OCI-LY7 (cell line): ENCODE results near the gene ARSD. TPM values are rescaled to one million over a fixed set of nuclear protein-coding genes. Genes with fewer than 3 reads are reported as not detected.

ENCODE experiments used
- BruUV-seq: library from RNA; stranded (reverse); fragments of 400-500 nt; replicated peaks from 2 replicates; lab custom pipeline; 2021; lab: Mats Ljungman, UMichigan
- CTCF ChIA-PET: fragments of 300-600 bp; sonication (Branson Sonifier 250); formaldehyde crosslinking; loops from one replicate; lab custom pipeline; 2022; ENCODE audit warnings: antibody characterized with exemption; ENCODE audit not compliant: unreplicated experiment; lab: Charles Lee
- POLR2A ChIA-PET: fragments of 300-600 bp; sonication (Branson Sonifier 250); formaldehyde crosslinking; loops from one replicate; lab custom pipeline; 2022; ENCODE audit warnings: antibody characterized with exemption; lab: Charles Lee
- DNase-seq: peaks from one replicate; pipeline ENCODE4 v3.0.0-alpha.2; 2015; ENCODE audit warnings: low spot score
- H2AFZ ChIP-seq: fragments of 200-600 bp; sonication (generic), shearing (Covaris generic); 2 replicates; pipeline ENCODE4 v1.6.1; 2014; ENCODE audit warnings: mild to moderate bottlenecking, antibody characterized with exemption, low read length, moderate library complexity
- H3K27ac ChIP-seq: fragments of 200-600 bp; sonication (generic); 2 replicates; pipeline ENCODE4 v1.5.1; 2014; ENCODE audit warnings: mixed run types, low read depth, mild to moderate bottlenecking, moderate library complexity, low read length, inconsistent platforms; ENCODE audit not compliant: poor library complexity, severe bottlenecking
- H3K36me3 ChIP-seq: fragments of 200-600 bp; sonication (generic); 2 replicates; pipeline ENCODE4 v1.6.1; 2014; ENCODE audit warnings: mild to moderate bottlenecking, antibody characterized with exemption, low read length, moderate library complexity, mixed read lengths; ENCODE audit not compliant: insufficient read depth
- H3K4me1 ChIP-seq: fragments of 200-600 bp; sonication (generic); 2 replicates; pipeline ENCODE4 v1.5.1; 2014; ENCODE audit warnings: mild to moderate bottlenecking, low read length; ENCODE audit not compliant: insufficient read depth, poor library complexity, severe bottlenecking
- H3K4me2 ChIP-seq: fragments of 200-600 bp; sonication (generic); 2 replicates; pipeline ENCODE4 v1.6.1; 2014; ENCODE audit warnings: mild to moderate bottlenecking, low read length
- H3K4me3 ChIP-seq: fragments of 200-600 bp; sonication (generic); 2 replicates; pipeline ENCODE4 v1.5.1; 2014; ENCODE audit warnings: mild to moderate bottlenecking, low read depth, low read length; ENCODE audit not compliant: poor library complexity, severe bottlenecking
- H3K79me2 ChIP-seq: fragments of 200-600 bp; sonication (generic); 2 replicates; pipeline ENCODE4 v1.6.1; 2016; ENCODE audit warnings: low read depth, mild to moderate bottlenecking, low read length, moderate library complexity, mixed read lengths; ENCODE audit not compliant: insufficient read depth
- H3K9me2 ChIP-seq: fragments of 200-600 bp; sonication (generic); 2 replicates; pipeline ENCODE4 v1.6.1; 2016; ENCODE audit warnings: mild to moderate bottlenecking, low read length, mixed read lengths; ENCODE audit not compliant: insufficient read depth
- H3K9me3 ChIP-seq: fragments of 200-600 bp; sonication (generic); 2 replicates; pipeline ENCODE4 v1.6.1; 2014; ENCODE audit warnings: mild to moderate bottlenecking, mixed run types, low read length, mixed read lengths
- H4K20me1 ChIP-seq: fragments of 200-600 bp; sonication (generic); 2 replicates; pipeline ENCODE4 v1.6.1; 2014; ENCODE audit warnings: mild to moderate bottlenecking, antibody characterized with exemption, low read length, moderate library complexity, mixed read lengths; ENCODE audit not compliant: insufficient read depth
- CTCF ChIP-seq: fragments of 200-600 bp; sonication (generic); conservative IDR thresholded peaks from 2 replicates; pipeline ENCODE4 v1.5.1; 2014; ENCODE audit warnings: mild to moderate bottlenecking, antibody characterized with exemption, low read length, moderate library complexity, mixed read lengths
- EZH2phosphoT487 ChIP-seq: fragments of 200-600 bp; sonication (generic); IDR thresholded peaks from 2 replicates; pipeline ENCODE4 v1.6.1; 2018; ENCODE audit warnings: low read depth, borderline replicate concordance, mild to moderate bottlenecking, mixed run types, antibody characterized with exemption, low read length, moderate library complexity, mixed read lengths
- intact Hi-C: fragments of 100-400 bp; cut with micrococcal nuclease; formaldehyde crosslinking; loops from one replicate; pipeline ENCODE4 v1.10.0; 2022; ENCODE audit not compliant: unreplicated experiment
- total RNA-seq, 2 experiments: library from RNA; depleted of rRNA in 1 of 2; stranded (reverse); fragments of >200 nt in 1 of 2; shearing (Covaris generic) in 1 of 2; gene quantifications; 2 replicates each; pipeline ENCODE4 v1.2.3, GENCODE V29; 2014 to 2022

The ARSD gene
- total RNA-seq, 2 experiments from 2014 or later: not detected

GRCh38 chrX:2902841-2903240 is 26.3 kb downstream of the ARSD start:
- H3K36me3 ChIP-seq: no peaks in the 10 kb centered on the region
- no peaks in the 10 kb centered on the region for H3K9me2 ChIP-seq
- no peak overlapping the region for H3K4me3 ChIP-seq
- H3K9me3 ChIP-seq: no peaks in the 10 kb centered on the region
- H4K20me1 ChIP-seq: no peaks in the 10 kb centered on the region
- no peak for TF ChIP-seq EZH2phosphoT487
- no peak for TF ChIP-seq CTCF
- no peaks in the 10 kb centered on the region for H3K79me2 ChIP-seq
- no peaks in the 10 kb centered on the region for H3K4me1 ChIP-seq
- ChIA-PET CTCF (no interaction called here), POLR2A (no interaction called here)
- no peak for DNase-seq
- H3K27ac ChIP-seq: no peak overlapping the region
- no peak overlapping the region for H3K4me2 ChIP-seq
- intact Hi-C loops: no loop called here
- no TSS peak for BruUV-seq
- no peak overlapping the region for H2AFZ ChIP-seq

- no peaks in the 10 kb centered on the region for H3K36me3 ChIP-seq
- H3K4me3 ChIP-seq: no peak overlapping the region
- POLR2A ChIA-PET: no interaction called here
- no peaks in the 10 kb centered on the region for H4K20me1 ChIP-seq
- no peaks in the 10 kb centered on the region for H3K9me2 ChIP-seq
- intact Hi-C loops: no loop called here
- no peak overlapping the region for H3K27ac ChIP-seq
- CTCF ChIA-PET: no interaction called here
- TF ChIP-seq EZH2phosphoT487 (no peak), CTCF (no peak)
- DNase-seq: no peak
- no TSS peak for BruUV-seq
- H3K9me3 ChIP-seq: no peaks in the 10 kb centered on the region
- no peak overlapping the region for H3K4me2 ChIP-seq
- no peaks in the 10 kb centered on the region for H3K4me1 ChIP-seq
- H2AFZ ChIP-seq: no peak overlapping the region
- H3K79me2 ChIP-seq: no peaks in the 10 kb centered on the region
Observed at GRCh38 chrX:2901367-2902036, 27.6 kb downstream of the ARSD start.

DNA sequence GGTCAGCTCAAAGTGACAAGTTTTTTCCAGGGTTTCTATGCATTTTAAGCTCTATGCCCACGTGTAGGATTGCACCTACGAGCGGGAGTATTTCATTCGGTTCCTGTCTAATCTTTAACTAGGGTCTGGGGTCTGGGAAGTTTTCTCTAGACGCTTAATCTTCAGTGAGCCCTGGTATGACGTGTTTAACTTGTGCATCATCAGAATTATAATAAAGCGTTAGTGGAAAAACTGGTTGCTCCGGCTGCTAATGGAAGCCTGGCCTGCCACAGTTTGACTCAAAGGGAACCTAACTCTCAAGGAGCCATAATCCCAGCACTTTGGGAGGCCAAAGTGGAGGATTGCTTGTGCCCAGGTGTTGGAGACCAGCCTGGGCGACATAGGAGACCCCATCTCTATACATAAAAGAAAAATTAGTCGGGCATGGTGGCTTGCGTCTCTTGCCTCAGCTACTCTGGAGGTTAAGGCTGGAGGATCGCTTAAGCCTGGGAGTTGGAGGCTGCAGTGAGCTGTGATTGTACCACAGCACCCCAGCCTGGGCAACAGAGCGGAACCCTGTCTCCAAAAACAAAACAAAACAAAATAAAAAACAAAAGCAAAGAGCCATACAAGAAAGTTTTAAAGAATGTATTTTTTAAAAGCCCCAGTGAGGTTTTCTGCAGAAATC is 30.2 kb downstream of the ARSD start:
- intact Hi-C loops: no loop called here
- no peak overlapping the region for H3K27ac ChIP-seq

More for the DNA sequence above, 30.2 kb downstream of the ARSD start:
- ChIA-PET CTCF (no interaction called here), POLR2A (no interaction called here)
- BruUV-seq: no TSS peak
- no peaks in the 10 kb centered on the region for H3K36me3 ChIP-seq
- H3K79me2 ChIP-seq: no peaks in the 10 kb centered on the region
- no peaks in the 10 kb centered on the region for H4K20me1 ChIP-seq
- no peaks in the 10 kb centered on the region for H3K9me3 ChIP-seq
- no peak overlapping the region for H3K4me3 ChIP-seq
- no peak overlapping the region for H3K4me2 ChIP-seq
- no peak overlapping the region for H2AFZ ChIP-seq
- TF ChIP-seq EZH2phosphoT487: no peak
- no peak for TF ChIP-seq CTCF
- DNase-seq: no peak
- H3K9me2 ChIP-seq: no peaks in the 10 kb centered on the region
- no peaks in the 10 kb centered on the region for H3K4me1 ChIP-seq
